Measurements from ENCODE around the gene CCDC13.

DNA sequence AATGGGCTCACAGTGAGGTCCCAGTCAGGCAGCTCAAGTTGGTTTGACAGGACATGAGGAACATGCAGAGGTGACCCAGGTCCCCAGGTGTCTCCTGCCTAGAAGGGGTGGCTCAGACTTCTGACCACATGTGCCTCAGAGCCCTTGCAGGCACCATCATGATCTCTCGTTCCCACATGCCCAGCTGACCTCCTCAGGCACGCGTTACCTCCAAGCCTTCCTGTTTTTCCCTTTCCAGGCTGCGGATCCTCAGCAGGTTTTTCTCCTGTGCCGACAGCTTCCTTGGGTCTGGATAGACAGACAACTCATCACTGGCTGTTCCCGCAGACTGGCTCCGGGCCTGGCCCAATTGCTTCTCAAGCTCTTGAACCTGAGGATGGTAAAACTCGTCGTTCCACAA lies 30.4 kb downstream of the CCDC13 start:
- TF ChIP-seq, protein P1, sequence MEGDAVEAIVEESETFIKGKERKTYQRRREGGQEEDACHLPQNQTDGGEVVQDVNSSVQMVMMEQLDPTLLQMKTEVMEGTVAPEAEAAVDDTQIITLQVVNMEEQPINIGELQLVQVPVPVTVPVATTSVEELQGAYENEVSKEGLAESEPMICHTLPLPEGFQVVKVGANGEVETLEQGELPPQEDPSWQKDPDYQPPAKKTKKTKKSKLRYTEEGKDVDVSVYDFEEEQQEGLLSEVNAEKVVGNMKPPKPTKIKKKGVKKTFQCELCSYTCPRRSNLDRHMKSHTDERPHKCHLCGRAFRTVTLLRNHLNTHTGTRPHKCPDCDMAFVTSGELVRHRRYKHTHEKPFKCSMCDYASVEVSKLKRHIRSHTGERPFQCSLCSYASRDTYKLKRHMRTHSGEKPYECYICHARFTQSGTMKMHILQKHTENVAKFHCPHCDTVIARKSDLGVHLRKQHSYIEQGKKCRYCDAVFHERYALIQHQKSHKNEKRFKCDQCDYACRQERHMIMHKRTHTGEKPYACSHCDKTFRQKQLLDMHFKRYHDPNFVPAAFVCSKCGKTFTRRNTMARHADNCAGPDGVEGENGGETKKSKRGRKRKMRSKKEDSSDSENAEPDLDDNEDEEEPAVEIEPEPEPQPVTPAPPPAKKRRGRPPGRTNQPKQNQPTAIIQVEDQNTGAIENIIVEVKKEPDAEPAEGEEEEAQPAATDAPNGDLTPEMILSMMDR (IDR thresholded peaks at IDR 0.05), result no peak
- TF ChIP-seq POLR2A (IDR thresholded peaks at IDR 0.05), result no peak
